Esophagus squamous epithelium (tissue), 4 donors: ENCODE measurements around the gene GNG14.

Experiments used
- CTCF ChIP-seq, 6 experiments: fragments of 450-650 bp in 4 of 6; fragments of 200-600 bp in 2 of 6; sonication (generic) in 2 of 6; IDR thresholded peaks; one replicate each; pipeline ENCODE4 v1.5.1; 2016 to 2019; ENCODE audit warnings: antibody characterized with exemption in 6 of 6, mild to moderate bottlenecking in 4 of 6, moderate library complexity in 4 of 6
- POLR2A ChIP-seq, 4 donors: fragments of 450-650 bp; IDR thresholded peaks; one replicate each; pipeline ENCODE4 v1.6.1; 2017; ENCODE audit warnings: antibody characterized with exemption in 4 of 4, mild to moderate bottlenecking in 4 of 4, moderate library complexity in 3 of 4

DNA sequence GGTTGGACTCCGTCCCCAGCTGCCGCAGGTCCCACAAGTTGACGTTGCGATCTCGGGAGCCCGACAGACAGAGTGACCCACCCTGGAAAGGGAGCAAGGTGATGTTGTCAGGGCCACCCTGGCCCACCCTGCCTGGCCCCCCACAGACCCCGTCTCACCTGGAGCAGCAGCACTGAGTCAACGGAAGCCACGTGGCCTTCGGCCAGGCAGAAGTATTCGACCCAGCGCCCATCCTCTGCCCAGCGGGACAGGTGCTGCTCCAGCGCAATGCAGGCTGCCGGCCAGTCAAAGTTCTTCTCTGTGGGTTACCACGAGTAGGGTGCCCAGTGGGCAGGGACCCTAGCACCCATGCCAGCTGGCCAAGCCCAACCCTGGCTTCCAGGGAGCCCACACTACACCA lies 6.8 kb downstream of the GNG14 start:
- TF ChIP-seq CTCF (IDR thresholded peaks at IDR 0.05) (no peak), POLR2A (IDR thresholded peaks at IDR 0.05) (no peak)
